ENCODE data around the gene VPS39. TPM values are rescaled to one million over a fixed set of nuclear protein-coding genes. Genes with fewer than 3 reads are reported as not detected.

Gene VPS39
- total RNA-seq, 1 donor from 2014 or later: 22.6 TPM

DNA sequence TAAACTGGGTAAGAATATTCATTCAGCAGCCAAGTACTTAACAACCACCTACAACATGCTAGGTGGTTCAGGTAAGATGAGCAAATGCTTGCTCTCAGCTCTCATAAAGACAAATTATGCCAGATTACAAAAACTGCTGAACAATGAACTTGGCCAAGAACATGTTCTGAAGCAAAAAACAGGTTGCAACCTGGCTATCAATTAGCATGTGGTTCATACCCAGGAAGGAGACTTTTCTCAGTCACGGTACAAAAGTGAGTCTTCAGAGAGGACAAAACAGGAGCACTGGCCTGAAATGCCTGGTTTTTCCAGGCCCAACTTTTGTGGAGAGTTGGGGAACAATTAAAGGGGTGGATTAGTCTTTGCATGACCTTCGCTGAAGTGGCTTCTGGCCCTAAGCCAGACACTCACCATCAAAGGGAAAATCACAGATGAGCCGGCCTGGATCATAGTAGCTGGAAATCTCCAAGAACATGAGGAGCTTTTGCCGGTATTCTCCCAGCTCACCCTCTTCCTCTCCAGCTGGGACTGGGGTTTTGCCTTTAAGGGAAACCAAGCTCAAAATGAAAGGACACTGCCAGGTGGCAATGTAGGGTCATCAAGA, 44.1 kb downstream of the VPS39 start:
- DNase-seq (ENCODE audit: low read depth) (peak; percentile 50), FAIRE-seq (peak; percentile 81)
- H3K4me3 ChIP-seq (ENCODE audit: low read depth, low read length): no peak overlapping the region
- no peaks in the 10 kb centered on the region for H3K27me3 ChIP-seq (ENCODE audit: control insufficient read depth, insufficient read depth, low read length)
- TF ChIP-seq, protein P1, sequence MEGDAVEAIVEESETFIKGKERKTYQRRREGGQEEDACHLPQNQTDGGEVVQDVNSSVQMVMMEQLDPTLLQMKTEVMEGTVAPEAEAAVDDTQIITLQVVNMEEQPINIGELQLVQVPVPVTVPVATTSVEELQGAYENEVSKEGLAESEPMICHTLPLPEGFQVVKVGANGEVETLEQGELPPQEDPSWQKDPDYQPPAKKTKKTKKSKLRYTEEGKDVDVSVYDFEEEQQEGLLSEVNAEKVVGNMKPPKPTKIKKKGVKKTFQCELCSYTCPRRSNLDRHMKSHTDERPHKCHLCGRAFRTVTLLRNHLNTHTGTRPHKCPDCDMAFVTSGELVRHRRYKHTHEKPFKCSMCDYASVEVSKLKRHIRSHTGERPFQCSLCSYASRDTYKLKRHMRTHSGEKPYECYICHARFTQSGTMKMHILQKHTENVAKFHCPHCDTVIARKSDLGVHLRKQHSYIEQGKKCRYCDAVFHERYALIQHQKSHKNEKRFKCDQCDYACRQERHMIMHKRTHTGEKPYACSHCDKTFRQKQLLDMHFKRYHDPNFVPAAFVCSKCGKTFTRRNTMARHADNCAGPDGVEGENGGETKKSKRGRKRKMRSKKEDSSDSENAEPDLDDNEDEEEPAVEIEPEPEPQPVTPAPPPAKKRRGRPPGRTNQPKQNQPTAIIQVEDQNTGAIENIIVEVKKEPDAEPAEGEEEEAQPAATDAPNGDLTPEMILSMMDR (IDR thresholded peaks at IDR 0.05; ENCODE audit: insufficient read depth, low read length, severe bottlenecking): no peak
- H3K36me3 ChIP-seq (ENCODE audit: control insufficient read depth, insufficient read depth, low read length): peaks cover 38% of the 10 kb centered on the region

DNA sequence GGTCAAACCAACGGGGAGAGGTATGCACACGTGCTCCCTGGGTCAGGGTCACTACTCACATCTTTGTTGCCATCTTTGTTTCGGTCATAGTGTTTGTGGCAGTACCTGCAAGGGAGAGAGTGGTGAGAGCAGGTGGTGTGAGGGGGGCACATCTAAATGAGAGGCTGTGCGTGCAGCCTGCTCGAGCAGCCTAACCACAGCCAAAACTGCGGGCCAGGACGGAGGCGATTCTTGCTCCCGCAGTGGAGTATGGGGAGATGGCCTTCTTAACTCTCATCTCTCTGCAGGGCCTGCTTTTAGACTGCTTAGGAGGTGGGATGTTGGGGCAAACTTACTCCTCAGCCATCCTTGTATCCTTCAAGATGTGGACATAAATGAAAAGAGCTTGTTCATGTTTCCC, 44.8 kb downstream of the VPS39 start:
- no peak for DNase-seq (ENCODE audit: low read depth)
- no peaks in the 10 kb centered on the region for H3K27me3 ChIP-seq (ENCODE audit: control insufficient read depth, insufficient read depth, low read length)
- TF ChIP-seq, protein P1 (IDR thresholded peaks at IDR 0.05; ENCODE audit: insufficient read depth, low read length, severe bottlenecking): no peak
- H3K36me3 ChIP-seq (ENCODE audit: control insufficient read depth, insufficient read depth, low read length): peaks cover 37% of the 10 kb centered on the region
- FAIRE-seq: no peak
- no peak overlapping the region for H3K4me3 ChIP-seq (ENCODE audit: low read depth, low read length)

DNA sequence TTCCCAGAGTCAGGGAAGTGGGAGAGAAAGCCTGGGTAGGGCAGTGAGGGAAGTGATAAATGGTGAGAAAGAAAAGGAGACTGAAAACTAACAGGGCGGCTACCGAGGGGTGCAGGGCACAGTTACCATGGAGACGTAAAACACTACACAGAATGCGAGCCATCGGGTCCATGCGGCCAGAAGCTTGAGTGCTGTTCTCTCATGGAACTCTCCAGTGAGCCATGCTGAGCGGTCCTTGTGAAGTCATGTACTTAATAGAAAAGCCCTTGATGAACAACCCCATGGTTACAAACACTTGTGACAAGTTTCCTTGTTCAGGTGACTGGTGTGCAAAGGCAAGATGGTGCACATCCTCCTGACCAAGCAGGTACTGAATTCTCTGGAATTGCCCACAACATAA, 48.0 kb downstream of the VPS39 start:
- DNase-seq (ENCODE audit: low read depth): no peak
- TF ChIP-seq, protein P1 (IDR thresholded peaks at IDR 0.05; ENCODE audit: insufficient read depth, low read length, severe bottlenecking): no peak
- H3K36me3 ChIP-seq (ENCODE audit: control insufficient read depth, insufficient read depth, low read length): peaks cover 24% of the 10 kb centered on the region
- peak; percentile 28 for FAIRE-seq
- H3K27me3 ChIP-seq (ENCODE audit: control insufficient read depth, insufficient read depth, low read length): no peaks in the 10 kb centered on the region
- H3K4me3 ChIP-seq (ENCODE audit: low read depth, low read length): no peak overlapping the region

DNA sequence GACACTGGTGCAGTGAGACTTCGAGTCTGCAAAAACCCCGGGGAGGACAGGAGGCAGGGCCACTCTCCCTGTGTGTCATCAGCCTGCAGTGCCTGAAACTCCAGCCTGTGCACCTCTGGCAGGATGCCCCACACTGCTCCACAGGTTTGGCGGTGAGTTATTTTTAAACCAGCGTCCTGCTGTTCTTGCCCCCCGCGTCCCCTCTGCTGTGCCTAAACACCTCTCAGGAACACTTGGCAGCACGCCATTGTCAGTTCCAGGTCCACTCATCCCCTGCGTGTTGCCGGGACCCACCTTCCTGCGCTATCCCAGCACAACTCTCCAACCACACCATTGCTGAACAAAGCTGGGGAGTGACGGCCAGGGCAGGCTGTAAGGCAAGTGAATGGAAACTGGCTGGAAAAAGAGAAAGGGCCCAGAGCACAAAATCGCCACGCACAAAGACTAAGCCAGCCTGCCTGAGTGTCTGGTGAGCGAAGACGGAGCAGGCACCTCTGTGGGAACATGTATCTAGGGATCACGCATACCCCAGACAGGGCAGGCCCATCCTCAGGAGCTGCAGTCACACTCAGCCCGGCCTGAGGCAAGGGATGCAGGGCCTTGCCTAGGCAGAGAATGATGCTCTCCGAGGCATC, 48.6 kb downstream of the VPS39 start:
- FAIRE-seq (no peak), DNase-seq (ENCODE audit: low read depth) (no peak)
- peaks cover 20% of the 10 kb centered on the region for H3K36me3 ChIP-seq (ENCODE audit: control insufficient read depth, insufficient read depth, low read length)
- H3K27me3 ChIP-seq (ENCODE audit: control insufficient read depth, insufficient read depth, low read length): no peaks in the 10 kb centered on the region
- no peak overlapping the region for H3K4me3 ChIP-seq (ENCODE audit: low read depth, low read length)
- TF ChIP-seq, protein P1 (IDR thresholded peaks at IDR 0.05; ENCODE audit: insufficient read depth, low read length, severe bottlenecking): no peak

DNA sequence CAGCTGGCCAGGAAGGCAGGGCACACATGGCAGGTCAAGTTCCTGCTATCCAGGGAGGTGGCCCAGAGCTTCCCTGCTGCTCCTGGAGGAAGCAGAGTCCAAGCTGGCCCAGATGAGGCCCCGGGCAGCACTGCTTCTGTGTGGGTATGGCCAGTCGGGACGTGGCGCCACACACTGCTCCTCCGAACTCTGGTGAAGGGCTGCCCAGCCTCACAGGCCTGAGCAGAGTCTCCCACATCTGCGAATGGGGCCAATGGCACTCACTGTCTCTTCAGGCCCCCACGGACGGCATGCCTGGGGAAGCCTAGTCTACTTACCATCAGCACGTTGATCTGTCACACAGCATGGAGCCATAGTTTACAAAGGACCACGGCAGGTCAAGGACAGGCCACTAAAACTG, 49.2 kb downstream of the VPS39 start:
- FAIRE-seq: no peak

More for the DNA sequence above, 49.2 kb downstream of the VPS39 start:
- no peak overlapping the region for H3K4me3 ChIP-seq (ENCODE audit: low read depth, low read length)
- H3K36me3 ChIP-seq (ENCODE audit: control insufficient read depth, insufficient read depth, low read length): peaks cover 17% of the 10 kb centered on the region
- TF ChIP-seq, protein P1 (IDR thresholded peaks at IDR 0.05; ENCODE audit: insufficient read depth, low read length, severe bottlenecking): no peak
- no peaks in the 10 kb centered on the region for H3K27me3 ChIP-seq (ENCODE audit: control insufficient read depth, insufficient read depth, low read length)
- DNase-seq (ENCODE audit: low read depth): no peak
